NT2/D1 (cell line): ENCODE measurements around the gene FAM163B.

Experiments
- YY1 ChIP-seq: IDR thresholded peaks from 2 replicates; pipeline ENCODE4 v1.6.1; 2011; ENCODE audit not compliant: insufficient read length, insufficient read depth
- ZNF274 ChIP-seq: IDR thresholded peaks from 2 replicates; pipeline ENCODE4 v1.6.1; 2011; ENCODE audit warnings: mild to moderate bottlenecking, low read depth, low read length

GRCh38 chr9:133615606-133616188, 6.5 kb upstream of the FAM163B start:
- no peak for TF ChIP-seq YY1
- no peak for TF ChIP-seq ZNF274
